HCT116 (cell line): Measurements from ENCODE around the gene IL1RAP. TPM values are rescaled to one million over a fixed set of nuclear protein-coding genes. Genes with fewer than 3 reads are reported as not detected.

Experiments
- ATAC-seq: fragments of 200-7000 bp; cut with Tn5 transposase; 2 replicates; pipeline ENCODE4 v1.9.1; 2020; ENCODE audit warnings: mild to moderate bottlenecking, moderate library complexity
- BruUV-seq: library from RNA; stranded (reverse); fragments of 400-500 nt; replicated peaks from 2 replicates; lab custom pipeline; 2021; lab: Mats Ljungman, UMichigan
- CTCF ChIA-PET: fragments of 300-600 bp; sonication (Branson Sonifier 250); formaldehyde crosslinking; loops from one replicate; lab custom pipeline; 2021; ENCODE audit warnings: antibody characterized with exemption; lab: Charles Lee
- POLR2A ChIA-PET: fragments of 300-600, 350-600 bp; sonication (Branson Sonifier 250); formaldehyde crosslinking; loops from one replicate; lab custom pipeline; 2021; ENCODE audit warnings: antibody characterized with exemption; lab: Charles Lee
- RAD21 ChIA-PET, 2 experiments: fragments of 300-600 bp; sonication (Branson Sonifier 250); formaldehyde crosslinking; loops; one replicate each; lab custom pipeline; 2023; ENCODE audit warnings: low total read pairs in 2 of 2; ENCODE audit not compliant: uncharacterized antibody in 2 of 2, unreplicated experiment in 2 of 2, low non-redundant PET in 1 of 2; lab: Charles Lee
- DNase-seq: peaks from one replicate; pipeline ENCODE4 v3.0.0-alpha.2; 2010; ENCODE audit warnings: low read depth, low spot score
- H2AFZ ChIP-seq: fragments of 200-600 bp; shearing (Covaris generic), sonication (generic); 2 replicates; pipeline ENCODE4 v1.6.1; 2017; ENCODE audit warnings: low read depth, mixed run types, mixed read lengths, antibody characterized with exemption, low read length; ENCODE audit not compliant: poor library complexity, severe bottlenecking
- H3K27ac ChIP-seq: 2 replicates; pipeline ENCODE4 v1.5.1; 2012; ENCODE audit warnings: low read depth, low read length
- H3K27me3 ChIP-seq: fragments of 200-600 bp; sonication (generic); 2 replicates; pipeline ENCODE4 v1.6.1; 2016; ENCODE audit warnings: mixed run types, low read length, mixed read lengths; ENCODE audit not compliant: insufficient read depth
- H3K36me3 ChIP-seq, 2 experiments: fragments of 200-500 bp in 1 of 2; fragments of 200-600 bp in 1 of 2; sonication (Bioruptor generic) in 1 of 2; sonication (generic) in 1 of 2; 2 replicates each; pipeline versions ENCODE4 v1.5.1 to v1.6.1; 2014 to 2016; ENCODE audit warnings: low read length in 2 of 2, inconsistent platforms in 1 of 2, mixed read lengths in 1 of 2, mixed run types in 1 of 2; ENCODE audit not compliant: insufficient read depth in 2 of 2, control insufficient read depth in 1 of 2
- H3K4me1 ChIP-seq, 2 experiments: fragments of 200-600 bp in 1 of 2; sonication (generic) in 1 of 2; 2 replicates each; pipeline versions ENCODE4 v1.5.1 to v1.6.1; 2012 to 2017; ENCODE audit warnings: low read length in 2 of 2, inconsistent platforms in 1 of 2, mild to moderate bottlenecking in 1 of 2, mixed read lengths in 1 of 2, mixed run types in 1 of 2, moderate library complexity in 1 of 2; ENCODE audit not compliant: insufficient read depth in 2 of 2, control insufficient read depth in 1 of 2
- H3K4me2 ChIP-seq: fragments of 200-600 bp; sonication (generic); 2 replicates; pipeline ENCODE4 v1.6.1; 2017; ENCODE audit warnings: mixed run types, low read length, mixed read lengths
- H3K4me3 ChIP-seq, 2 experiments: fragments of 200-600 bp in 1 of 2; sonication (generic) in 1 of 2; replicated peaks in 1 of 2; 2 replicates each; pipeline ENCODE4 v1.5.1; 2011 to 2016; ENCODE audit warnings: low read length in 2 of 2, control low read depth in 1 of 2, low read depth in 1 of 2, mild to moderate bottlenecking in 1 of 2, mixed read lengths in 1 of 2, mixed run types in 1 of 2
- H3K79me2 ChIP-seq: fragments of 200-600 bp; sonication (generic); 2 replicates; pipeline ENCODE4 v1.6.1; 2017; ENCODE audit warnings: mild to moderate bottlenecking, mixed run types, low read length, moderate library complexity, mixed read lengths; ENCODE audit not compliant: insufficient read depth
- H3K9ac ChIP-seq: fragments of 200-600 bp; sonication (generic); 2 replicates; pipeline ENCODE4 v1.6.1; 2016; ENCODE audit warnings: low read length, mixed read lengths
- H3K9me2 ChIP-seq: fragments of 200-600 bp; sonication (generic), shearing (Covaris generic); 2 replicates; pipeline ENCODE4 v1.6.1; 2017; ENCODE audit warnings: mixed run types, mild to moderate bottlenecking, moderate library complexity; ENCODE audit not compliant: insufficient read depth
- H3K9me3 ChIP-seq, 2 experiments: fragments of 200-500 bp in 1 of 2; fragments of 200-600 bp in 1 of 2; sonication (Bioruptor generic) in 1 of 2; sonication (generic) in 1 of 2; 2 replicates each; pipeline ENCODE4 v1.6.1; 2014 to 2017; ENCODE audit warnings: low read length in 2 of 2, mixed read lengths in 2 of 2, inconsistent platforms in 1 of 2, low read depth in 1 of 2, mild to moderate bottlenecking in 1 of 2, mixed run types in 1 of 2, moderate library complexity in 1 of 2; ENCODE audit not compliant: control insufficient read depth in 1 of 2, insufficient read depth in 1 of 2
- H4K20me1 ChIP-seq: fragments of 200-600 bp; sonication (generic), shearing (Covaris generic); 2 replicates; pipeline ENCODE4 v1.6.1; 2017; ENCODE audit warnings: mixed run types, mild to moderate bottlenecking, moderate library complexity; ENCODE audit not compliant: insufficient read depth
- CBX3 ChIP-seq: IDR thresholded peaks from 2 replicates; pipeline ENCODE4 v1.6.1; 2012; ENCODE audit warnings: low read depth
- CEBPB ChIP-seq: IDR thresholded peaks from 2 replicates; pipeline ENCODE4 v1.6.1; 2012; ENCODE audit warnings: low read depth
- EGR1 ChIP-seq: IDR thresholded peaks from 2 replicates; pipeline ENCODE4 v1.6.1; 2012; ENCODE audit warnings: low read depth
- EZH2 ChIP-seq: fragments of 200-600 bp; sonication (generic); IDR thresholded peaks from 2 replicates; pipeline ENCODE4 v1.6.1; 2017; ENCODE audit warnings: antibody characterized with exemption, mixed run types
- EZH2phosphoT487 ChIP-seq: fragments of 200-600 bp; IDR thresholded peaks from 2 replicates; pipeline ENCODE4 v1.6.1; 2018; ENCODE audit warnings: antibody characterized with exemption, borderline replicate concordance
- FOSL1 ChIP-seq: IDR thresholded peaks from 2 replicates; pipeline ENCODE4 v1.6.1; 2012; ENCODE audit warnings: low read depth
- JUND ChIP-seq: IDR thresholded peaks from 2 replicates; pipeline ENCODE4 v1.6.1; 2012
- POLR2A ChIP-seq: IDR thresholded peaks from 2 replicates; pipeline ENCODE4 v1.7.0; 2011; ENCODE audit warnings: borderline replicate concordance; ENCODE audit not compliant: insufficient read depth, insufficient read length; ENCODE audit errors: extremely low read depth
- POLR2AphosphoS5 ChIP-seq: IDR thresholded peaks from 2 replicates; pipeline ENCODE4 v1.6.1; 2011; ENCODE audit warnings: mild to moderate bottlenecking, low read depth, low read length, moderate library complexity
- SP1 ChIP-seq: IDR thresholded peaks from 2 replicates; pipeline ENCODE4 v1.6.1; 2012; ENCODE audit warnings: low read depth
- SRF ChIP-seq: IDR thresholded peaks from 2 replicates; pipeline ENCODE4 v1.6.1; 2012; ENCODE audit warnings: low read depth
- YY1 ChIP-seq: IDR thresholded peaks from 2 replicates; pipeline ENCODE4 v1.6.1; 2011; ENCODE audit warnings: low read length, low read depth, moderate library complexity, mild to moderate bottlenecking; ENCODE audit not compliant: insufficient replicate concordance; ENCODE audit errors: extremely low read depth
- ZFX ChIP-seq: fragments of 450-650 bp; IDR thresholded peaks from 2 replicates; pipeline ENCODE4 v1.6.1; 2017
- ZNF274 ChIP-seq: fragments of 200-500 bp; sonication (Bioruptor generic); IDR thresholded peaks from 2 replicates; pipeline ENCODE4 v1.6.1; 2014; ENCODE audit warnings: mild to moderate bottlenecking, low read depth, low read length, inconsistent platforms
- intact Hi-C: fragments of 100-400 bp; cut with micrococcal nuclease; formaldehyde crosslinking; loops from 2 replicates; pipeline ENCODE4 v1.10.0; 2022
- total RNA-seq: library from RNA; stranded (reverse); gene quantifications from one replicate; pipeline ENCODE4 v1.2.1, GENCODE V29; 2021; ENCODE audit not compliant: unreplicated experiment
- TF ChIP-seq, protein P1 (sequence below): IDR thresholded peaks from 2 replicates; pipeline ENCODE4 v1.6.1; 2012; ENCODE audit warnings: low read depth
- TF ChIP-seq, protein P2 (sequence below): IDR thresholded peaks from 2 replicates; pipeline ENCODE4 v1.6.1; 2012
- TF ChIP-seq, protein P3 (sequence below): IDR thresholded peaks from 2 replicates; pipeline ENCODE4 v1.6.1; 2012

IL1RAP gene
- total RNA-seq, 1 experiment from 2014 or later = 5.8 TPM

DNA sequence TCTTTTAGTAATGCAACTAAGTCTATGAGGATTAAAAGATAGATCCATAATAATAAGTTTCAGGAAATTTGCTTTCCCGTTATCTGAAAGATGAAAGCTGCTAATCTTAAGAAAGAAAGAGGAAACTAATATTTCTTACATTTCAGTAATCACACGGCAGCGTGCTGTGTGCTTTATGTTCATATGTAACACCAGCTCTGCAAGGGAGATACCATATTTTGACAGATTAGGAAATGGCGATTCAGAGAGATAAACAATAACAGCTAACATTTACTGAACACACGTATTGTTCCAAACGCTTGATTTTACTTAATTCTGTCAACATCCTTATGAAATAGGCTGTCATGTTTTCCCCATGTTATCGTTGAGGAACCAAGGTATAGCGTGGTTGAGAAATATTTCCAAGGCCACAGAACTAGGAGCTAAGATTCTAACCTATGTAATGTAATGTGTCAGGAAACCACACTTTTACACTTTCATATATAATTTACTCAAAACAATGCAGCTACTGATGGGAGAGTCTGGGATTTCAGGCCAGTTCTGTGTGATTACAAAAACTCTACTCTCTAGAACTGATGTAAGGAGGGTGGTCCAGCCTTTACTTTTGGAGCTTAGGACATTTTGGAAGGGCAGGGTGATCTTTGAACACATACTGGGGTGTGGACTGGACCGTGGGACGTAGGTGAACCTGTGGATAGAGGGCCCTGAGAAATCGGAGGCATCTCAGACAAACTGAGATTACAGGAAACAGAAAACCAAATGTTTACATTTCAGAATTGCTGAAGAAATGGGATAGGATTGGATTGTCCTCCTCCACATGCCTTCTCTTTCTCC is 100.6 kb downstream of the IL1RAP start (continued):
- TF ChIP-seq, protein P1, sequence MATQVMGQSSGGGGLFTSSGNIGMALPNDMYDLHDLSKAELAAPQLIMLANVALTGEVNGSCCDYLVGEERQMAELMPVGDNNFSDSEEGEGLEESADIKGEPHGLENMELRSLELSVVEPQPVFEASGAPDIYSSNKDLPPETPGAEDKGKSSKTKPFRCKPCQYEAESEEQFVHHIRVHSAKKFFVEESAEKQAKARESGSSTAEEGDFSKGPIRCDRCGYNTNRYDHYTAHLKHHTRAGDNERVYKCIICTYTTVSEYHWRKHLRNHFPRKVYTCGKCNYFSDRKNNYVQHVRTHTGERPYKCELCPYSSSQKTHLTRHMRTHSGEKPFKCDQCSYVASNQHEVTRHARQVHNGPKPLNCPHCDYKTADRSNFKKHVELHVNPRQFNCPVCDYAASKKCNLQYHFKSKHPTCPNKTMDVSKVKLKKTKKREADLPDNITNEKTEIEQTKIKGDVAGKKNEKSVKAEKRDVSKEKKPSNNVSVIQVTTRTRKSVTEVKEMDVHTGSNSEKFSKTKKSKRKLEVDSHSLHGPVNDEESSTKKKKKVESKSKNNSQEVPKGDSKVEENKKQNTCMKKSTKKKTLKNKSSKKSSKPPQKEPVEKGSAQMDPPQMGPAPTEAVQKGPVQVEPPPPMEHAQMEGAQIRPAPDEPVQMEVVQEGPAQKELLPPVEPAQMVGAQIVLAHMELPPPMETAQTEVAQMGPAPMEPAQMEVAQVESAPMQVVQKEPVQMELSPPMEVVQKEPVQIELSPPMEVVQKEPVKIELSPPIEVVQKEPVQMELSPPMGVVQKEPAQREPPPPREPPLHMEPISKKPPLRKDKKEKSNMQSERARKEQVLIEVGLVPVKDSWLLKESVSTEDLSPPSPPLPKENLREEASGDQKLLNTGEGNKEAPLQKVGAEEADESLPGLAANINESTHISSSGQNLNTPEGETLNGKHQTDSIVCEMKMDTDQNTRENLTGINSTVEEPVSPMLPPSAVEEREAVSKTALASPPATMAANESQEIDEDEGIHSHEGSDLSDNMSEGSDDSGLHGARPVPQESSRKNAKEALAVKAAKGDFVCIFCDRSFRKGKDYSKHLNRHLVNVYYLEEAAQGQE = no peak
- no peak for TF ChIP-seq JUND
- no peak for TF ChIP-seq CBX3

DNA sequence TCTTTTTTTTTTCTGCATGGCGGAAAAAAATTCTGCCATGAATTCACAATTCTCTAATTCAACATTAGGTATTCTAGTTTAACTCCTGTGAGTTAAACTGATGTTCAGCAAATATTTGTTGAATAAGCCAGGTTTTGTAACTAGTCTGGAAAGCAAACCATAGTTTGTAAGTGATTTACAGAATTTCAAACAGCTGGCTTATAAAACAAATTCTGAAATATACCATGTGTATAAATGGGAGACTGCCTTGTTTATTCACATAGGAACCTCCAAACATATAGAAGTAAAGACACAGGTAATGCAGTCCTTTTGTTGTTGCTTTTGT is 101.1 kb downstream of the IL1RAP start:
- intact Hi-C loops = no loop called here
- Histone ChIP-seq H4K20me1 (no peaks in the 10 kb centered on the region), H2AFZ (no peak overlapping the region), H3K27ac (no peak overlapping the region), H3K9me3 (no peaks in the 10 kb centered on the region), H3K9ac (no peak overlapping the region), H3K79me2 (no peaks in the 10 kb centered on the region), H3K27me3 (no peaks in the 10 kb centered on the region), H3K4me1 (no peaks in the 10 kb centered on the region), H3K9me2 (no peaks in the 10 kb centered on the region), H3K4me3 (no peak overlapping the region), H3K4me2 (no peak overlapping the region), H3K36me3 (no peaks in the 10 kb centered on the region)
- RAD21 ChIA-PET = no interaction called here
- CTCF ChIA-PET = no interaction called here
- no TSS peak for BruUV-seq
- no peak for ATAC-seq
- POLR2A ChIA-PET = no interaction called here
- no peak for DNase-seq
- TF ChIP-seq, protein P2, sequence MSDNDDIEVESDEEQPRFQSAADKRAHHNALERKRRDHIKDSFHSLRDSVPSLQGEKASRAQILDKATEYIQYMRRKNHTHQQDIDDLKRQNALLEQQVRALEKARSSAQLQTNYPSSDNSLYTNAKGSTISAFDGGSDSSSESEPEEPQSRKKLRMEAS = no peak
- TF ChIP-seq ZFX (no peak), POLR2A (no peak), FOSL1 (no peak), SP1 (no peak), POLR2AphosphoS5 (no peak), CBX3 (no peak), EZH2phosphoT487 (no peak), EZH2 (no peak), SRF (no peak), JUND (no peak), CEBPB (no peak), ZNF274 (no peak), EGR1 (no peak), YY1 (no peak)
- TF ChIP-seq, protein P1 = no peak
- TF ChIP-seq, protein P3, sequence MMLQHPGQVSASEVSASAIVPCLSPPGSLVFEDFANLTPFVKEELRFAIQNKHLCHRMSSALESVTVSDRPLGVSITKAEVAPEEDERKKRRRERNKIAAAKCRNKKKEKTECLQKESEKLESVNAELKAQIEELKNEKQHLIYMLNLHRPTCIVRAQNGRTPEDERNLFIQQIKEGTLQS = no peak
